ENCODE data around the gene ADAMTS18. TPM values are rescaled to one million over a fixed set of nuclear protein-coding genes. Genes with fewer than 3 reads are reported as not detected.

The ADAMTS18 gene
- total RNA-seq, 1 donor from 2014 or later, result 2.5 TPM

DNA sequence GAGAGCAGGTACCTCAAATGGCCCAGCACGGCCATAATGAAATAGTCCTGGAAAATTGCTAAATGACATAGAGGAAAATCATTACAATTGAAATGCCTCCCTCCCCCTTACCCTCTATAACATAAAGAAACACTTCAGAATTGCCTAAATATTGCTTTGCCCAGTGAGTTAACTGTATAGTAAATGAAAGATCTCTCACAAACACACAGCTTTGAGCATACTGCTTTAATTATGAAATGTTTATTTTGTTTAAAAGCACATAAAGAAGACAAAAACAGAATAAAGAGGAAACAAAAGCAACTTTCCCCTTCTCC, 9.3 kb upstream of the ADAMTS18 start:
- DNase-seq (ENCODE audit: low read depth) (no peak), FAIRE-seq (no peak)
- Histone ChIP-seq H3K79me2 (ENCODE audit: insufficient read depth, low read length) (no peaks in the 10 kb centered on the region), H3K27me3 (ENCODE audit: insufficient read depth, low read length) (peaks cover 20% of the 10 kb centered on the region), H3K4me3 (ENCODE audit: insufficient read depth, low read depth, low read length) (no peak overlapping the region), H3K27ac (ENCODE audit: low read depth, low read length) (no peak overlapping the region), H3K9me3 (ENCODE audit: insufficient read depth, low read depth, low read length) (no peaks in the 10 kb centered on the region), H3K9ac (ENCODE audit: low read length) (no peak overlapping the region), H4K20me1 (ENCODE audit: insufficient read depth, low read length) (no peaks in the 10 kb centered on the region), H2AFZ (ENCODE audit: low read depth, low read length) (no peak overlapping the region), H3K36me3 (ENCODE audit: insufficient read depth, low read length) (no peaks in the 10 kb centered on the region), H3K4me2 (ENCODE audit: low read length) (no peak overlapping the region), H3K4me1 (ENCODE audit: insufficient read depth, low read length) (no peaks in the 10 kb centered on the region)
- H3K36me3 Mint-ChIP-seq (ENCODE audit: low read depth, unreplicated experiment), result no peaks in the 10 kb centered on the region
- TF ChIP-seq, protein P1, sequence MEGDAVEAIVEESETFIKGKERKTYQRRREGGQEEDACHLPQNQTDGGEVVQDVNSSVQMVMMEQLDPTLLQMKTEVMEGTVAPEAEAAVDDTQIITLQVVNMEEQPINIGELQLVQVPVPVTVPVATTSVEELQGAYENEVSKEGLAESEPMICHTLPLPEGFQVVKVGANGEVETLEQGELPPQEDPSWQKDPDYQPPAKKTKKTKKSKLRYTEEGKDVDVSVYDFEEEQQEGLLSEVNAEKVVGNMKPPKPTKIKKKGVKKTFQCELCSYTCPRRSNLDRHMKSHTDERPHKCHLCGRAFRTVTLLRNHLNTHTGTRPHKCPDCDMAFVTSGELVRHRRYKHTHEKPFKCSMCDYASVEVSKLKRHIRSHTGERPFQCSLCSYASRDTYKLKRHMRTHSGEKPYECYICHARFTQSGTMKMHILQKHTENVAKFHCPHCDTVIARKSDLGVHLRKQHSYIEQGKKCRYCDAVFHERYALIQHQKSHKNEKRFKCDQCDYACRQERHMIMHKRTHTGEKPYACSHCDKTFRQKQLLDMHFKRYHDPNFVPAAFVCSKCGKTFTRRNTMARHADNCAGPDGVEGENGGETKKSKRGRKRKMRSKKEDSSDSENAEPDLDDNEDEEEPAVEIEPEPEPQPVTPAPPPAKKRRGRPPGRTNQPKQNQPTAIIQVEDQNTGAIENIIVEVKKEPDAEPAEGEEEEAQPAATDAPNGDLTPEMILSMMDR (IDR thresholded peaks at IDR 0.05; ENCODE audit: insufficient read depth, low read depth, low read length), result no peak
- TF ChIP-seq EZH2 (IDR thresholded peaks at IDR 0.05; ENCODE audit: insufficient read depth, low read length), result no peak
- H3K27me3 Mint-ChIP-seq (ENCODE audit: low read depth, unreplicated experiment), result peaks cover 26% of the 10 kb centered on the region
- no peak overlapping the region for H3K4me3 Mint-ChIP-seq (ENCODE audit: unreplicated experiment)
- no peaks in the 10 kb centered on the region for H3K4me1 Mint-ChIP-seq (ENCODE audit: low read depth, unreplicated experiment)
- H3K27ac Mint-ChIP-seq (ENCODE audit: unreplicated experiment), result no peak overlapping the region
- peaks cover 2% of the 10 kb centered on the region for H3K9me3 Mint-ChIP-seq (ENCODE audit: unreplicated experiment)

- DNase-seq (ENCODE audit: low read depth) (no peak), FAIRE-seq (no peak)
- no peak overlapping the region for H3K27ac ChIP-seq (ENCODE audit: low read depth, low read length)
- Mint-ChIP-seq H3K4me3 (ENCODE audit: unreplicated experiment) (no peak overlapping the region), H3K27me3 (ENCODE audit: low read depth, unreplicated experiment) (peaks cover 26% of the 10 kb centered on the region), H3K27ac (ENCODE audit: unreplicated experiment) (no peak overlapping the region), H3K4me1 (ENCODE audit: low read depth, unreplicated experiment) (no peaks in the 10 kb centered on the region), H3K9me3 (ENCODE audit: unreplicated experiment) (peaks cover 2% of the 10 kb centered on the region), H3K36me3 (ENCODE audit: low read depth, unreplicated experiment) (no peaks in the 10 kb centered on the region)
- TF ChIP-seq EZH2 (IDR thresholded peaks at IDR 0.05; ENCODE audit: insufficient read depth, low read length), result no peak
- TF ChIP-seq, protein P1 (IDR thresholded peaks at IDR 0.05; ENCODE audit: insufficient read depth, low read depth, low read length), result no peak
- no peak overlapping the region for H2AFZ ChIP-seq (ENCODE audit: low read depth, low read length)
- peaks cover 20% of the 10 kb centered on the region for H3K27me3 ChIP-seq (ENCODE audit: insufficient read depth, low read length)
- no peaks in the 10 kb centered on the region for H3K79me2 ChIP-seq (ENCODE audit: insufficient read depth, low read length)
- no peaks in the 10 kb centered on the region for H4K20me1 ChIP-seq (ENCODE audit: insufficient read depth, low read length)
- no peak overlapping the region for H3K4me2 ChIP-seq (ENCODE audit: low read length)
- no peaks in the 10 kb centered on the region for H3K36me3 ChIP-seq (ENCODE audit: insufficient read depth, low read length)
- no peak overlapping the region for H3K9ac ChIP-seq (ENCODE audit: low read length)
- H3K9me3 ChIP-seq (ENCODE audit: insufficient read depth, low read depth, low read length), result no peaks in the 10 kb centered on the region
- no peak overlapping the region for H3K4me3 ChIP-seq (ENCODE audit: insufficient read depth, low read depth, low read length)
- no peaks in the 10 kb centered on the region for H3K4me1 ChIP-seq (ENCODE audit: insufficient read depth, low read length)
Observed at GRCh38 chr16:77443357-77444146, 8.7 kb upstream of the ADAMTS18 start.

- FAIRE-seq (no peak), DNase-seq (ENCODE audit: low read depth) (no peak)
- no peaks in the 10 kb centered on the region for H3K36me3 ChIP-seq (ENCODE audit: insufficient read depth, low read length)
- H4K20me1 ChIP-seq (ENCODE audit: insufficient read depth, low read length), result no peaks in the 10 kb centered on the region
- Mint-ChIP-seq H3K36me3 (ENCODE audit: low read depth, unreplicated experiment) (no peaks in the 10 kb centered on the region), H3K27ac (ENCODE audit: unreplicated experiment) (no peak overlapping the region), H3K4me1 (ENCODE audit: low read depth, unreplicated experiment) (no peaks in the 10 kb centered on the region), H3K4me3 (ENCODE audit: unreplicated experiment) (no peak overlapping the region), H3K27me3 (ENCODE audit: low read depth, unreplicated experiment) (peaks cover 22% of the 10 kb centered on the region), H3K9me3 (ENCODE audit: unreplicated experiment) (no peaks in the 10 kb centered on the region)
- H3K4me1 ChIP-seq (ENCODE audit: insufficient read depth, low read length), result no peaks in the 10 kb centered on the region
- peaks cover 25% of the 10 kb centered on the region for H3K27me3 ChIP-seq (ENCODE audit: insufficient read depth, low read length)
- no peak overlapping the region for H3K4me3 ChIP-seq (ENCODE audit: insufficient read depth, low read depth, low read length)
- H3K9ac ChIP-seq (ENCODE audit: low read length), result no peak overlapping the region
- TF ChIP-seq EZH2 (IDR thresholded peaks at IDR 0.05; ENCODE audit: insufficient read depth, low read length), result no peak
- TF ChIP-seq, protein P1 (IDR thresholded peaks at IDR 0.05; ENCODE audit: insufficient read depth, low read depth, low read length), result no peak
- no peak overlapping the region for H3K27ac ChIP-seq (ENCODE audit: low read depth, low read length)
- H3K9me3 ChIP-seq (ENCODE audit: insufficient read depth, low read depth, low read length), result no peaks in the 10 kb centered on the region
- no peak overlapping the region for H2AFZ ChIP-seq (ENCODE audit: low read depth, low read length)
- no peaks in the 10 kb centered on the region for H3K79me2 ChIP-seq (ENCODE audit: insufficient read depth, low read length)
- no peak overlapping the region for H3K4me2 ChIP-seq (ENCODE audit: low read length)
Observed at GRCh38 chr16:77442078-77442477, 7.2 kb upstream of the ADAMTS18 start.
